Suppressor macrophage treated with lipopolysaccharide for 1 hour (primary cell): Measurements from ENCODE around the gene CEACAM4.
A peak's percentile ranks its signal among the peaks of the same experiment; 100 is the strongest.

ENCODE experiments used
- DNase-seq, 3 donors: peaks; one replicate each; pipeline ENCODE4 v3.0.0-alpha.2; 2020 to 2022

Gene CEACAM4

GRCh38 chr19:41616792-41617621, 9.9 kb downstream of the CEACAM4 start:
- DNase-seq: peak; percentile 37 to 64 (median 54)

- DNase-seq: no peak
These were observed 11.7 kb downstream of the CEACAM4 start for GRCh38 chr19:41615207-41615606.

GRCh38 chr19:41612483-41612882, 14.4 kb downstream of the CEACAM4 start:
- DNase-seq: peak; percentile 33 to 64 (median 59)

- no peak for DNase-seq
These were observed 16.1 kb downstream of the CEACAM4 start for GRCh38 chr19:41610789-41611188.

- DNase-seq: no peak
These were observed 19.2 kb downstream of the CEACAM4 start for GRCh38 chr19:41607668-41608067.

- no peak for DNase-seq
These were observed 20.5 kb downstream of the CEACAM4 start for GRCh38 chr19:41606215-41606837.

- no peak for DNase-seq
These were observed 22.0 kb downstream of the CEACAM4 start for GRCh38 chr19:41604831-41605230.

- DNase-seq: no peak
These were observed 25.1 kb downstream of the CEACAM4 start for GRCh38 chr19:41601771-41602170.

- DNase-seq: no peak
These were observed 27.5 kb downstream of the CEACAM4 start for GRCh38 chr19:41599175-41599966.

GRCh38 chr19:41597600-41598041, 29.3 kb downstream of the CEACAM4 start:
- peak; percentile 81 to 83 (median 81) for DNase-seq

GRCh38 chr19:41595890-41596280, 31.0 kb downstream of the CEACAM4 start:
- DNase-seq: no peak

- peak; percentile 84 to 91 (median 89) for DNase-seq
These were observed 31.5 kb downstream of the CEACAM4 start for GRCh38 chr19:41595258-41595889.

GRCh38 chr19:41591951-41592562, 34.8 kb downstream of the CEACAM4 start:
- DNase-seq: no peak

- DNase-seq: no peak
These were observed 35.9 kb downstream of the CEACAM4 start for GRCh38 chr19:41590936-41591335.

- DNase-seq: no peak
These were observed 37.5 kb downstream of the CEACAM4 start for GRCh38 chr19:41589371-41589770.

GRCh38 chr19:41588497-41589209, 38.2 kb downstream of the CEACAM4 start:
- DNase-seq: peak in 2 of 3 donors; percentile 37 to 45

- no peak for DNase-seq
These were observed 39.0 kb downstream of the CEACAM4 start for GRCh38 chr19:41587838-41588210.

GRCh38 chr19:41587101-41587837, 39.6 kb downstream of the CEACAM4 start:
- DNase-seq: no peak

- no peak for DNase-seq
These were observed 40.8 kb downstream of the CEACAM4 start for GRCh38 chr19:41586064-41586463.

GRCh38 chr19:41584931-41585330, 41.9 kb downstream of the CEACAM4 start:
- DNase-seq: no peak

- DNase-seq: no peak
These were observed 42.5 kb downstream of the CEACAM4 start for GRCh38 chr19:41584260-41584810.
